ENCODE data around the gene XPO6.

The XPO6 gene

GRCh38 chr16:28061352-28062101 lies 150.2 kb downstream of the XPO6 start:
- no peak for DNase-seq

- no peak for DNase-seq
Observed at GRCh38 chr16:28059841-28060575, 151.8 kb downstream of the XPO6 start.

GRCh38 chr16:28058839-28059589 lies 152.8 kb downstream of the XPO6 start:
- no peak for DNase-seq

- DNase-seq = no peak
Observed at GRCh38 chr16:28057949-28058348, 153.8 kb downstream of the XPO6 start.

- no peak for DNase-seq
Observed at GRCh38 chr16:28053461-28053860, 158.3 kb downstream of the XPO6 start.

GRCh38 chr16:28052274-28053128 lies 159.3 kb downstream of the XPO6 start:
- DNase-seq = no peak

- DNase-seq = no peak
Observed at GRCh38 chr16:28051486-28051885, 160.3 kb downstream of the XPO6 start.

Measured in T-helper 1 cell (primary cell).